Measurements from ENCODE around the gene TMEM163. TPM values are rescaled to one million over a fixed set of nuclear protein-coding genes. Genes with fewer than 3 reads are reported as not detected.

TMEM163 gene
- total RNA-seq, 6 experiments from 2014 or later = not detected

DNA sequence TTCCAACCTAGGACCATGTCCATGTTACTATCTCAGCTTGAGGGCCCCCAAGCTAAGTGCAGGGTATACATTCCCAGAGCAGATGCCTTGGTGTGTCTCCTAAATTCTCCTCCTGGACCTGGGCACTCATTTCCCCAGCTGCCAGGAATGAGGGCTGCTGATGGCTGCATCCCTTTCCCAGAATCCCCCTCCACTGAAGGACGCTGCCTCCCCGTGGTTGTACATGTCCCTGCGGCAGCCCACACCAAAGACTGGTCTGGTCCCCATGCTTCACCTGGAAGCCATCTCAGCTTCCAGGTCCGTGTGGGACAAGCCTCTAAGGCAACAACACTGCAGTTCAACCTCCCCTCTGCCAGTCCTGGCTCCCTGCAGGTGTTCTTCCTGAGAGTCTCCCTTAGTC lies 14.6 kb downstream of the TMEM163 start:
- H3K4me3 Mint-ChIP-seq = no peak overlapping the region
- TF ChIP-seq CTCF (IDR thresholded peaks at IDR 0.05) = no peak
- peaks cover 40% of the 10 kb centered on the region for H3K27me3 Mint-ChIP-seq (ENCODE audit: insufficient read depth)
- no peaks in the 10 kb centered on the region; the same call in 1 of the 2 replicates for H3K36me3 Mint-ChIP-seq (ENCODE audit: low read depth)
- no peak overlapping the region for H3K27ac Mint-ChIP-seq
- DNase-seq = no peak
- no peaks in the 10 kb centered on the region for H3K9me3 Mint-ChIP-seq
- H3K4me1 Mint-ChIP-seq (ENCODE audit: low read depth) = peaks cover 7% of the 10 kb centered on the region

DNA sequence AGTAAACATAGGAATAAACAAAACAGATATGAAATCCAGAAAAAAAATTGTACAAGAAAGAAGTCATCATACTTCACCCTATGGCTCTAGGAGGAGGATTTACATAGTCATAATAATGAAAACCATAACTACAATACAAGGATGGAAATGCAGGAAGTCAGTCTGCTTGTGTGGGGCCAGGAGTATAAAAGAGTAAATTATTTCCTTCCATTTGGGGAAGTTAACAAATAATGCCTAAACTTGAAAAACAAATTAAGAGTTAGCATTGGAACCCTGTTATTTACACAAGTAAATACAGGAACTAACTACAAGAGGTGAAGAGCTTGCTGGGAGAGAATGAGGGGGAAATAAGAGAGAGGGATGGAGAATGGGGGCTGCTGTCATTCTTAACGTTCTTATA lies 15.4 kb downstream of the TMEM163 start:
- no peak for DNase-seq
- no peak overlapping the region for H3K27ac Mint-ChIP-seq
- peaks cover 36% of the 10 kb centered on the region for H3K27me3 Mint-ChIP-seq (ENCODE audit: insufficient read depth)
- no peak overlapping the region for H3K4me3 Mint-ChIP-seq
- peaks cover 7% of the 10 kb centered on the region for H3K4me1 Mint-ChIP-seq (ENCODE audit: low read depth)
- no peak for TF ChIP-seq CTCF (IDR thresholded peaks at IDR 0.05)
- H3K36me3 Mint-ChIP-seq (ENCODE audit: low read depth) = no peaks in the 10 kb centered on the region; the same call in 1 of the 2 replicates
- no peaks in the 10 kb centered on the region for H3K9me3 Mint-ChIP-seq

GRCh38 chr2:134700730-134701129 lies 18.1 kb downstream of the TMEM163 start:
- TF ChIP-seq CTCF (IDR thresholded peaks at IDR 0.05) = no peak
- Mint-ChIP-seq H3K27ac (no peak overlapping the region), H3K9me3 (no peaks in the 10 kb centered on the region), H3K4me3 (no peak overlapping the region), H3K4me1 (ENCODE audit: low read depth) (no peaks in the 10 kb centered on the region), H3K27me3 (ENCODE audit: insufficient read depth) (peaks cover 21% of the 10 kb centered on the region), H3K36me3 (ENCODE audit: low read depth) (no peaks in the 10 kb centered on the region)
- no peak for DNase-seq

GRCh38 chr2:134694411-134694810 lies 24.4 kb downstream of the TMEM163 start:
- Mint-ChIP-seq H3K4me1 (ENCODE audit: low read depth) (no peaks in the 10 kb centered on the region), H3K36me3 (ENCODE audit: low read depth) (no peaks in the 10 kb centered on the region), H3K4me3 (no peak overlapping the region), H3K9me3 (no peaks in the 10 kb centered on the region), H3K27ac (no peak overlapping the region), H3K27me3 (ENCODE audit: insufficient read depth) (no peaks in the 10 kb centered on the region; the same call in 1 of the 2 replicates)
- no peak for DNase-seq
- TF ChIP-seq CTCF (IDR thresholded peaks at IDR 0.05) = no peak

GRCh38 chr2:134693359-134694330 lies 25.2 kb downstream of the TMEM163 start:
- DNase-seq = no peak
- no peak overlapping the region for H3K27ac Mint-ChIP-seq
- H3K9me3 Mint-ChIP-seq = no peaks in the 10 kb centered on the region
- no peaks in the 10 kb centered on the region for H3K4me1 Mint-ChIP-seq (ENCODE audit: low read depth)
- H3K4me3 Mint-ChIP-seq = no peak overlapping the region
- H3K36me3 Mint-ChIP-seq (ENCODE audit: low read depth) = no peaks in the 10 kb centered on the region
- TF ChIP-seq CTCF (IDR thresholded peaks at IDR 0.05) = no peak
- H3K27me3 Mint-ChIP-seq (ENCODE audit: insufficient read depth) = no peaks in the 10 kb centered on the region; the same call in 1 of the 2 replicates

All from HFFc6 (cell line).